Liver (tissue), 3 donors: ENCODE measurements around the gene CPN1.

ENCODE experiments used
- EGR1 ChIP-seq, 2 donors: IDR thresholded peaks; 2 replicates each; pipeline ENCODE4 v1.6.1; 2016 to 2018; ENCODE audit warnings: antibody characterized with exemption in 2 of 2, low read depth in 2 of 2
- GABPA ChIP-seq, 2 donors: IDR thresholded peaks in 1 of 2; conservative IDR thresholded peaks in 1 of 2; 2 replicates each; pipeline ENCODE4 v1.6.1; 2016; ENCODE audit warnings: antibody characterized with exemption in 2 of 2, mild to moderate bottlenecking in 1 of 2, moderate library complexity in 1 of 2
- MAX ChIP-seq: IDR thresholded peaks from 2 replicates; pipeline ENCODE4 v1.6.1; 2016; ENCODE audit warnings: antibody characterized with exemption
- RAD21 ChIP-seq, 2 donors: IDR thresholded peaks; 2 replicates each; pipeline ENCODE4 v1.6.1; 2016; ENCODE audit warnings: antibody characterized with exemption in 2 of 2, mild to moderate bottlenecking in 2 of 2
- RXRA ChIP-seq, 2 donors: IDR thresholded peaks; 2 replicates each; pipeline ENCODE4 v1.6.1; 2017 to 2018; ENCODE audit warnings: antibody characterized with exemption in 2 of 2, mild to moderate bottlenecking in 1 of 2
- SP1 ChIP-seq: IDR thresholded peaks from 2 replicates; pipeline ENCODE4 v1.6.1; 2018; ENCODE audit warnings: antibody characterized with exemption, mild to moderate bottlenecking
- TAF1 ChIP-seq: conservative IDR thresholded peaks from 2 replicates; pipeline ENCODE4 v1.6.1; 2016; ENCODE audit warnings: antibody characterized with exemption, mild to moderate bottlenecking
- YY1 ChIP-seq: IDR thresholded peaks from 2 replicates; pipeline ENCODE4 v1.6.1; 2016; ENCODE audit warnings: antibody characterized with exemption, mild to moderate bottlenecking
- TF ChIP-seq, protein P1 (sequence below): fragments of 150-350 bp; IDR thresholded peaks from 2 replicates; pipeline ENCODE4 v1.5.1; 2017; ENCODE audit warnings: improper control_type of control experiment, low read depth, low read length; ENCODE audit not compliant: missing input control
- TF ChIP-seq, protein P2 (sequence below): IDR thresholded peaks from 2 replicates; pipeline ENCODE4 v1.6.1; 2016; ENCODE audit warnings: antibody characterized with exemption, mild to moderate bottlenecking
- TF ChIP-seq, protein P3 (sequence below): IDR thresholded peaks from 2 replicates; pipeline ENCODE4 v1.6.1; 2016; ENCODE audit warnings: antibody characterized with exemption
- donor health status: healthy.
- donor health status: healthy.

GRCh38 chr10:100024748-100025147 is 56.9 kb downstream of the CPN1 start:
- TF ChIP-seq, protein P1, sequence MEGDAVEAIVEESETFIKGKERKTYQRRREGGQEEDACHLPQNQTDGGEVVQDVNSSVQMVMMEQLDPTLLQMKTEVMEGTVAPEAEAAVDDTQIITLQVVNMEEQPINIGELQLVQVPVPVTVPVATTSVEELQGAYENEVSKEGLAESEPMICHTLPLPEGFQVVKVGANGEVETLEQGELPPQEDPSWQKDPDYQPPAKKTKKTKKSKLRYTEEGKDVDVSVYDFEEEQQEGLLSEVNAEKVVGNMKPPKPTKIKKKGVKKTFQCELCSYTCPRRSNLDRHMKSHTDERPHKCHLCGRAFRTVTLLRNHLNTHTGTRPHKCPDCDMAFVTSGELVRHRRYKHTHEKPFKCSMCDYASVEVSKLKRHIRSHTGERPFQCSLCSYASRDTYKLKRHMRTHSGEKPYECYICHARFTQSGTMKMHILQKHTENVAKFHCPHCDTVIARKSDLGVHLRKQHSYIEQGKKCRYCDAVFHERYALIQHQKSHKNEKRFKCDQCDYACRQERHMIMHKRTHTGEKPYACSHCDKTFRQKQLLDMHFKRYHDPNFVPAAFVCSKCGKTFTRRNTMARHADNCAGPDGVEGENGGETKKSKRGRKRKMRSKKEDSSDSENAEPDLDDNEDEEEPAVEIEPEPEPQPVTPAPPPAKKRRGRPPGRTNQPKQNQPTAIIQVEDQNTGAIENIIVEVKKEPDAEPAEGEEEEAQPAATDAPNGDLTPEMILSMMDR: no peak
- no peak for TF ChIP-seq YY1
- no peak for TF ChIP-seq MAX
- TF ChIP-seq, protein P2, sequence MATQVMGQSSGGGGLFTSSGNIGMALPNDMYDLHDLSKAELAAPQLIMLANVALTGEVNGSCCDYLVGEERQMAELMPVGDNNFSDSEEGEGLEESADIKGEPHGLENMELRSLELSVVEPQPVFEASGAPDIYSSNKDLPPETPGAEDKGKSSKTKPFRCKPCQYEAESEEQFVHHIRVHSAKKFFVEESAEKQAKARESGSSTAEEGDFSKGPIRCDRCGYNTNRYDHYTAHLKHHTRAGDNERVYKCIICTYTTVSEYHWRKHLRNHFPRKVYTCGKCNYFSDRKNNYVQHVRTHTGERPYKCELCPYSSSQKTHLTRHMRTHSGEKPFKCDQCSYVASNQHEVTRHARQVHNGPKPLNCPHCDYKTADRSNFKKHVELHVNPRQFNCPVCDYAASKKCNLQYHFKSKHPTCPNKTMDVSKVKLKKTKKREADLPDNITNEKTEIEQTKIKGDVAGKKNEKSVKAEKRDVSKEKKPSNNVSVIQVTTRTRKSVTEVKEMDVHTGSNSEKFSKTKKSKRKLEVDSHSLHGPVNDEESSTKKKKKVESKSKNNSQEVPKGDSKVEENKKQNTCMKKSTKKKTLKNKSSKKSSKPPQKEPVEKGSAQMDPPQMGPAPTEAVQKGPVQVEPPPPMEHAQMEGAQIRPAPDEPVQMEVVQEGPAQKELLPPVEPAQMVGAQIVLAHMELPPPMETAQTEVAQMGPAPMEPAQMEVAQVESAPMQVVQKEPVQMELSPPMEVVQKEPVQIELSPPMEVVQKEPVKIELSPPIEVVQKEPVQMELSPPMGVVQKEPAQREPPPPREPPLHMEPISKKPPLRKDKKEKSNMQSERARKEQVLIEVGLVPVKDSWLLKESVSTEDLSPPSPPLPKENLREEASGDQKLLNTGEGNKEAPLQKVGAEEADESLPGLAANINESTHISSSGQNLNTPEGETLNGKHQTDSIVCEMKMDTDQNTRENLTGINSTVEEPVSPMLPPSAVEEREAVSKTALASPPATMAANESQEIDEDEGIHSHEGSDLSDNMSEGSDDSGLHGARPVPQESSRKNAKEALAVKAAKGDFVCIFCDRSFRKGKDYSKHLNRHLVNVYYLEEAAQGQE: no peak
- no peak for TF ChIP-seq RAD21 (IDR thresholded peaks at IDR 0.05)
- TF ChIP-seq SP1: no peak
- no peak for TF ChIP-seq TAF1
- no peak for TF ChIP-seq EGR1 (IDR thresholded peaks at IDR 0.05; ENCODE audit: low read depth in 2 of 2)
- no peak for TF ChIP-seq GABPA (IDR thresholded peaks at IDR 0.05 in 1 of 2, conservative IDR thresholded peaks at IDR 0.05 in 1 of 2)
- TF ChIP-seq, protein P3, sequence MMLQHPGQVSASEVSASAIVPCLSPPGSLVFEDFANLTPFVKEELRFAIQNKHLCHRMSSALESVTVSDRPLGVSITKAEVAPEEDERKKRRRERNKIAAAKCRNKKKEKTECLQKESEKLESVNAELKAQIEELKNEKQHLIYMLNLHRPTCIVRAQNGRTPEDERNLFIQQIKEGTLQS: no peak
- no peak for TF ChIP-seq RXRA (IDR thresholded peaks at IDR 0.05)
